Mesenteric fat pad (tissue), 1 donor: ENCODE data around the gene HPGDS. TPM values are rescaled to one million over a fixed set of nuclear protein-coding genes. Genes with fewer than 3 reads are reported as not detected.

Experiments
- DNase-seq: peaks from one replicate; pipeline ENCODE4 v3.0.0-alpha.2; 2020; ENCODE audit warnings: low spot score
- total RNA-seq: library from RNA; stranded (reverse); fragmentation: NEBNext Ultra II Directional; extraction: Animal tissue kit (Norgen Biotek cat#: 25700); gene quantifications from one replicate; pipeline ENCODE4 v1.2.1, GENCODE V29; 2021
- donor health status: DM: yes; HTN: yes; CAD: no.

HPGDS gene
- total RNA-seq, 1 donor from 2014 or later = 4.1 TPM

GRCh38 chr4:94256828-94257227 lies 85.8 kb downstream of the HPGDS start:
- no peak for DNase-seq

- DNase-seq = peak; percentile 67
Observed at GRCh38 chr4:94256144-94256783, 86.4 kb downstream of the HPGDS start.

GRCh38 chr4:94253036-94253435 lies 89.6 kb downstream of the HPGDS start:
- no peak for DNase-seq

- no peak for DNase-seq
Observed at GRCh38 chr4:94251094-94251493, 91.5 kb downstream of the HPGDS start.

Other genes starting within 250 kb of the HPGDS start
- gene SMARCAD1, start 135.0 kb downstream of the HPGDS start, total RNA-seq = 16.4 TPM
- 125 TPM for gene PDLIM5, start 109.1 kb upstream of the HPGDS start, total RNA-seq